ENCODE data around the gene GPX2. TPM values are rescaled to one million over a fixed set of nuclear protein-coding genes. Genes with fewer than 3 reads are reported as not detected.

GPX2 gene
- total RNA-seq, 4 donors from 2014 or later: not detected

- TF ChIP-seq CTCF (IDR thresholded peaks at IDR 0.05; ENCODE audit: low read depth): no peak
Observed at GRCh38 chr14:64946310-64947045, 3.9 kb upstream of the GPX2 start.

DNA sequence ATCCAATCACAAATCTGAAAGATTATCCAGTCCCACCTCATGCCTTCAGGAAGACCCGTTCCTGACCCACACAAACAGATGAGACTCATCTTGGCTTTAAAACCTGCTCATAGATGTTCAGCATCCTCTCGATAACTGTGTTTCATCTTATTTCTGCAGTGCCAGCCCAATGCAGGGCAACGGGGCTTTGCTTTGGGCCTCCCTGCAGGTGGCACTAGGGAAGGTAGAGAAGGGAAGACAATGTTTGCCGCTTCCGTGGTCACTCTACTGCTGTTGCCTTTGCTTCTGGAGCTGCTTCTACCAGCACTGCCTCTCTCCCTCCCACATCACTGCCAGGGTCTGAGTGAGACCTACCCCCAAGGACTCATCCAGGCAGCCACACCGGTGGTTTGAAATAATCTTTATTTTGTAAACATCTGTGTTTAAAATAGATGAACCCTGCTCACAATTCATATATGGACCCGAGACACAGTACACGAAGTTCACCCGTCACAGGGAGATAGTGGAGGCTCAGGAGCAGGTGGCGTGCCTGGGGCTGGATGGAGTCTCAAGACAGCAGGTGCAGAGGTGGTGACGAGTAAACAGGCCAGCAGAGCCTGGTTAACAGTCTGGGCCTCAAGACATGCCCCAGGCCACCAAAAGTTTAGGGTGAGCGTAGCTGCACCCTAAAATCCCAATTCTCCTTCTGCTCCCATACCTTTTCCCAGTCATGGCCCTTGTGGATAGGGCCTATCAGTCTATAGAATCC lies 3.1 kb upstream of the GPX2 start:
- TF ChIP-seq CTCF (IDR thresholded peaks at IDR 0.05; ENCODE audit: low read depth): no peak

- no peak for TF ChIP-seq CTCF (IDR thresholded peaks at IDR 0.05; ENCODE audit: low read depth)
Observed at GRCh38 chr14:64944861-64945260, 2.3 kb upstream of the GPX2 start.

DNA sequence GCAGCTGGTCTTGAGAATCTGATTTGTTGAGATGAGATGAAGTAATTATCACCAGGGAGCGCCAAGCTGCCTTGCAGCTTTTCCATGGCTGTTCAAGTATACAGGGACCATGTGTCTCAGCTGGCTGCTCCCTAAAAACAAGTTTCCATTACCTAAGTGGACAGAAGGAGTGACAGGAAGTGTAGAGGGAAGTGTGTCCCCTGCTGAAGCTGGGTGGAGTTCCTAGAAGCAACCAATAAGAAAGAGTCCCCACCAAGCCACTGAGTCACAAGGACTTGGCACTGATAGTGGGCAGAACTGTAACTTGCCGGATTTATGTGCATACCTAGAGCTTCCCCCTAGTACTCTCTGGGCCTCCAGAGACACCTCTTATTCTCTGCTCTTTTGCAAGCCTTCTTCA lies 1.5 kb upstream of the GPX2 start:
- TF ChIP-seq CTCF (IDR thresholded peaks at IDR 0.05; ENCODE audit: low read depth): no peak

DNA sequence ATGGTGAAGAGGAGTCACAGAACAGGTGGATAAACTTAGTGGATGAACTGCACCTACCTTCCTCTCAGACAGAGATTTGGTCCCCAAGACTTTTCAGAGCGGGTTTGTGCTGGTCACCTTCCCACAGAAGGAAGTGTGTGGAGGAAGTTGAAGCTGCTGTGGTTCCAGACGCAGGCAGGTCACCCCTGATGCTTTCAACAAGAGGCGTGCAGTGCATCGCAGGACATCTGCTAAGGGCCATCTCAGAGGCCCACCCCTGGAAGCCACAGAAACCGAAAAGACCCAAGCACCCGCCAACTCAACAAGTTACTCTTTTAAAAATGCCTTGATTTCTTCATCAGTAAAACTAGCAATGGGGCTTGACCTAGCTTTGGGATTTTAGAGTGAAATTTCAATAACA lies 1.0 kb upstream of the GPX2 start:
- TF ChIP-seq CTCF (IDR thresholded peaks at IDR 0.05; ENCODE audit: low read depth): no peak

GRCh38 chr14:64940336-64940910 lies 2.1 kb downstream of the GPX2 start:
- TF ChIP-seq CTCF (IDR thresholded peaks at IDR 0.05; ENCODE audit: low read depth): no peak

DNA sequence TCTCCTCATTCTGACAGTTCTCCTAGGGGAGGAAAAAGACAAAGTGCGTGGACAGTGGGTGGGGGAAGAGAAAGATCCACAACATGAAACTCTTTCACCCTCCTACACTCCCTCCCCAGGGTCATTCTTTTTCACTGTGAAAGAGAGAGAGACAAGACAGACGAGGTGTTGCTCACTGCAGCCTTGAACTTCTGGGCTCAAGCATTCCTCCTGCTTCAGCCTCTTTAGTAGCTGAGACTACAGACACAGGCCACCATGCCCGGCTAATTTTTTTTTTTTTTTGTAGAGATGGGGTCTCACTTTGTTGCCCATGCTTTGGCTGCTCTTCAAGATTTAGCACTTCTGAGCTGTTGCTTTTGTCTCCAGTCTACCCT lies 2.7 kb downstream of the GPX2 start:
- TF ChIP-seq CTCF (IDR thresholded peaks at IDR 0.05; ENCODE audit: low read depth): no peak
